Activated naive CD4-positive, alpha-beta T cell treated with anti-CD3 and anti-CD28 coated beads for 36 hours (primary cell): ENCODE measurements around the gene EFCAB9. TPM values are rescaled to one million over a fixed set of nuclear protein-coding genes. Genes with fewer than 3 reads are reported as not detected.
A peak's percentile ranks its signal among the peaks of the same experiment; 100 is the strongest.

Source experiments
- CTCF ChIA-PET: fragments of 350-600 bp; sonication (Branson Sonifier 250); formaldehyde crosslinking; loops from one replicate; lab custom pipeline; 2021; ENCODE audit warnings: antibody characterized with exemption; lab: Charles Lee
- DNase-seq: peaks from one replicate; pipeline ENCODE4 v3.0.0-alpha.2; 2020
- H3K27ac Mint-ChIP-seq: one replicate; pipeline ENCODE4 v1.8.0; 2021; ENCODE audit warnings: mild to moderate bottlenecking, mixed read lengths
- H3K27me3 Mint-ChIP-seq: one replicate; pipeline ENCODE4 v1.8.0; 2021; ENCODE audit warnings: low read depth, mixed read lengths
- H3K36me3 Mint-ChIP-seq: one replicate; pipeline ENCODE4 v1.8.0; 2021; ENCODE audit warnings: low read depth, mixed read lengths
- H3K4me1 Mint-ChIP-seq: one replicate; pipeline ENCODE4 v1.8.0; 2021; ENCODE audit warnings: low read depth, mixed read lengths
- H3K4me3 Mint-ChIP-seq: one replicate; pipeline ENCODE4 v1.8.0; 2021; ENCODE audit warnings: mild to moderate bottlenecking, moderate library complexity, mixed read lengths
- H3K9me3 Mint-ChIP-seq: one replicate; pipeline ENCODE4 v1.8.0; 2021; ENCODE audit warnings: mixed read lengths
- intact Hi-C: fragments of 100-400 bp; cut with micrococcal nuclease; formaldehyde crosslinking; loops from one replicate; pipeline ENCODE4 v1.15.1; 2023
- total RNA-seq, 2 experiments: library from RNA; stranded (reverse); gene quantifications; one replicate each; pipeline ENCODE4 v1.2.3, GENCODE V29; 2021

The EFCAB9 gene
- total RNA-seq, 2 experiments from 2014 or later = not detected

DNA sequence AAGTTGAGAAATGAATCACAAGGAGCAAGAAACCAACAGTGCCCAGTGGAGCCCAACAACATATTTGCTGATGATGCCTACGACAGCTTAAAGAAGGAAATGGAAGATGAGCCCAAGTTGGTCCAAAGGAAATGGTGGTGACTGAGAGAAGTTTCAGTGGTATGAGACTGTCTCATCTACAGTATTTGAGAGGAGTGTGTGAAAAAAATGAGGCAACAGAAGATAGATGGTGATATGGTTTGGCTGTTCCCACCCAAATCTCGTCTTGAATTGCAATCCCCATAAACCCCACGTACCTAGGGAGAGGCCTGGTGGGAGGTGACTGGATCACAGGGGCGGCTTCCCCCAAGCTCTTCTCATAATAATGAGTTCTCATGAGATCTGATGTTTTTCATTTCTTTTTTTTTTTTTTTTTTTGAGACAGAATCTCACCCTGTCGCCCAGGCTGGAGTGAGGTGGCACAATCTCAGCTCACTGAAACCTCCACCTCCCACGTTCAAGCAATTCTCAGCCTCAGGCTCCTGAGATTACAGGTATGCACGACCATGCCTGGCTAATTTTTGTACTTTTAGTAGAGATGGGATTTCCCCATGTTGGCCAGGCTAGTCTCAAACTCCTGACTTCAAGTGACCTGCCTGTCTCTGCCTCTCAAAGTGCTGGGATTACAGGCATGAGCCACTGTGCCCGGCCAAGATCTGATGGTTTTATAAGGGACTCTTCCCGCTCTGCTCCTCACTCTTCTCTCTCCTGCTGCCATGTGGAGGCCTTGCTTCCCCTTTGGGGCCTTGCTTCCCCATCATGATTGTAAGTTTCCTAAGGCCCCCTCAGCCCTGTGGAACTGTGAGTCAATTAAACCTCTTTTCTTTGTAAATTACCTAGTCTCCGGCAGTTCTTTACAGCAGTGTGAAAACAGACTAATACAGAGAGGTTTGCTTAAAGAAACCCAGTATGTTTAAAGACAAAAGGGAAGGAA is 30.2 kb downstream of the EFCAB9 start:
- Mint-ChIP-seq H3K4me1 (peaks cover 30% of the 10 kb centered on the region), H3K27me3 (no peaks in the 10 kb centered on the region), H3K36me3 (peaks cover 22% of the 10 kb centered on the region), H3K9me3 (peaks cover 3% of the 10 kb centered on the region), H3K27ac (peak overlapping the region; percentile 37), H3K4me3 (peak overlapping the region; percentile 11)
- CTCF ChIA-PET = interaction anchor here (0.6 to 1.4 kb wide), 5 partner anchors 11 to 69 kb away, joined by 3 read pairs; partner anchors contain the start of gene UBTD2
- intact Hi-C loops = loop anchor here (1.0 to 10.0 kb wide), 7 partner anchors 15 to 1649 kb away; partner anchors contain the start of gene STK10
- peak; percentile 70 for DNase-seq

DNA sequence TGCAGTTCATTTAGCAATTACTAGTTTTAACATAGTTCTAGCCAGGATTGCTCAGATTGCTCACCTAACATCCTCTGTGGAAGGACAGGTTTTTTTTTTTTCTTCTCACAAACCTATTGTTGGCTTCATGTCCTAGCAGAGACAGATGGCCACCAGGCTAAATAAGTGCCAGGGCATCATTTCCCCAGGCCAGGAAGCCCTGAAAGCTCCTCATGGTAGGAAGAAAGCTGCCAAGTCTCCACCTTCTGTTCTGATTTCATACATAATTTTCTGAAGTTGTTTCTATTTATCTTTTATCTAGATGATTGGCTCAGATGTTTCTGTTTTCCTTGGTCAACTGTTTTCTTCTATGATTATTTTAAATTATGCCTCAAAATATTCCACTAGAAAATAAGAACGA is 31.0 kb downstream of the EFCAB9 start:
- CTCF ChIA-PET = interaction anchor here (0.6 kb wide), 1 partner anchor 315 kb away, joined by 3 read pairs; no protein-coding TSS in a partner anchor
- H3K36me3 Mint-ChIP-seq = peaks cover 14% of the 10 kb centered on the region
- H3K27me3 Mint-ChIP-seq = no peaks in the 10 kb centered on the region
- DNase-seq = no peak
- no peak overlapping the region for H3K27ac Mint-ChIP-seq
- H3K4me1 Mint-ChIP-seq = peaks cover 36% of the 10 kb centered on the region
- no peaks in the 10 kb centered on the region for H3K9me3 Mint-ChIP-seq
- intact Hi-C loops = loop anchor here (1.0 to 10.0 kb wide), 7 partner anchors 14 to 1650 kb away; partner anchors contain the start of gene STK10
- no peak overlapping the region for H3K4me3 Mint-ChIP-seq

- peaks cover 27% of the 10 kb centered on the region for H3K4me1 Mint-ChIP-seq
- no peak overlapping the region for H3K27ac Mint-ChIP-seq
- intact Hi-C loops = loop anchor here (1.0 to 10.0 kb wide), 2 partner anchors 45 to 1655 kb away; no protein-coding TSS in a partner anchor
- no peak for DNase-seq
- H3K4me3 Mint-ChIP-seq = no peak overlapping the region
- CTCF ChIA-PET = interaction anchor here (0.6 to 1.6 kb wide), 7 partner anchors 10 to 64 kb away, joined by 3 to 7 read pairs (median 3); partner anchors contain the start of gene STK10
- H3K9me3 Mint-ChIP-seq = no peaks in the 10 kb centered on the region
- peaks cover 15% of the 10 kb centered on the region for H3K36me3 Mint-ChIP-seq
- no peaks in the 10 kb centered on the region for H3K27me3 Mint-ChIP-seq
Measured at GRCh38 chr5:172229904-172230303, 35.9 kb downstream of the EFCAB9 start.

DNA sequence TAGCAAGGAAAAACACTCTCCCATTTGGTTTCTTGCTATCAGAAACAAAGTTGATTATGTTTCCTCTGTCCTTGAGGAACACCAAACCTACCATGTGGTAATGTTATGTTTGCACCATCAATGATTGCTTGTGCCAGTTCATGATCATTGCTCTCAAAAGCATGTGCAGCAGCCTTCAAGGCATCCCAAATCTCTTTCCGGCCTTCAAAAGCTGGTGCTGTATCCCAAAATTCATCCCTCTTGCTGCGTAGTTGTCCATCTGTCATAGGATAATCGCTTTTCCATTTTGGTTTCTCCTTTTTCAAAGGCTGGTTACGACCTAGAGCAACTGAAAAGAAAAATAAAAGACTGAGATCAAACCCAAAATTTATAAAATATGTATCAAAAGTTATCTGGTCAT is 40.1 kb downstream of the EFCAB9 start:
- Mint-ChIP-seq H3K27me3 (no peaks in the 10 kb centered on the region), H3K27ac (no peak overlapping the region), H3K36me3 (peaks cover 11% of the 10 kb centered on the region), H3K4me3 (no peak overlapping the region), H3K9me3 (no peaks in the 10 kb centered on the region), H3K4me1 (peaks cover 46% of the 10 kb centered on the region)
- CTCF ChIA-PET = interaction anchor here (0.6 kb wide), 2 partner anchors 46 to 273 kb away, joined by 3 read pairs; no protein-coding TSS in a partner anchor
- intact Hi-C loops = no loop called here
- DNase-seq = no peak

DNA sequence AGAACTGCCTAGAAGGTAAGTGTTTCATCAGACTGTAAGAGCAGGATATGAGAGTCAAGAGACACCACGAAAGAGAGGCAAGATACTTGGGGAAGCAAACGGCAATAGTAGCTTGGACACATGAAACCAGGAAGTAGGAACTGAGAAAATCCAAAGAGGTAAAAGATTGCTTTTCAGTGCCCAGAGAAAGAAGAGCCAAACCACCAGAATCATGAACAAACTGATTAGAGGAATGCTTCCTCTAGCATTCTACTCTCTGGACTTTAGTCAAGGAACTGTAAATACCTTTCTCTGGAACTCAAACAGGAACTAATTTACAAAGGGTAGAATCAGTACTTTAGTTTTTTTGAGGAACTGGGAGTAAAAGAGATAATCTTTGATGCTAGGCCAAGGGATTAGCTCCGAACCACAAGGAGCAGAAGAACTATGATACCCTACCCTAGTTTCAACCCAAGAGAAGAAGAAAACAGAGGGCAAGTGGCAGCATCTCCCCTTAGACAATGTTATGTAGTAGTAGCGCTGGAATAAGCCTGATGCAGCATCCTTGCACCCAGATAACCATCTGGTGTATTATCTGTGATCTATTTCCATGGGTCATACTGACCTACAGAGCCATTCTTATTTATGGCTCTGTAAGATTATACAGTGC is 41.3 kb downstream of the EFCAB9 start:
- Mint-ChIP-seq H3K4me3 (no peak overlapping the region), H3K9me3 (no peaks in the 10 kb centered on the region), H3K36me3 (peaks cover 11% of the 10 kb centered on the region), H3K27me3 (no peaks in the 10 kb centered on the region), H3K27ac (no peak overlapping the region), H3K4me1 (peaks cover 38% of the 10 kb centered on the region)
- DNase-seq = no peak
- intact Hi-C loops = no loop called here
- CTCF ChIA-PET = interaction anchor here (1.2 kb wide), 2 partner anchors 12 to 24 kb away, joined by 3 read pairs; no protein-coding TSS in a partner anchor

DNA sequence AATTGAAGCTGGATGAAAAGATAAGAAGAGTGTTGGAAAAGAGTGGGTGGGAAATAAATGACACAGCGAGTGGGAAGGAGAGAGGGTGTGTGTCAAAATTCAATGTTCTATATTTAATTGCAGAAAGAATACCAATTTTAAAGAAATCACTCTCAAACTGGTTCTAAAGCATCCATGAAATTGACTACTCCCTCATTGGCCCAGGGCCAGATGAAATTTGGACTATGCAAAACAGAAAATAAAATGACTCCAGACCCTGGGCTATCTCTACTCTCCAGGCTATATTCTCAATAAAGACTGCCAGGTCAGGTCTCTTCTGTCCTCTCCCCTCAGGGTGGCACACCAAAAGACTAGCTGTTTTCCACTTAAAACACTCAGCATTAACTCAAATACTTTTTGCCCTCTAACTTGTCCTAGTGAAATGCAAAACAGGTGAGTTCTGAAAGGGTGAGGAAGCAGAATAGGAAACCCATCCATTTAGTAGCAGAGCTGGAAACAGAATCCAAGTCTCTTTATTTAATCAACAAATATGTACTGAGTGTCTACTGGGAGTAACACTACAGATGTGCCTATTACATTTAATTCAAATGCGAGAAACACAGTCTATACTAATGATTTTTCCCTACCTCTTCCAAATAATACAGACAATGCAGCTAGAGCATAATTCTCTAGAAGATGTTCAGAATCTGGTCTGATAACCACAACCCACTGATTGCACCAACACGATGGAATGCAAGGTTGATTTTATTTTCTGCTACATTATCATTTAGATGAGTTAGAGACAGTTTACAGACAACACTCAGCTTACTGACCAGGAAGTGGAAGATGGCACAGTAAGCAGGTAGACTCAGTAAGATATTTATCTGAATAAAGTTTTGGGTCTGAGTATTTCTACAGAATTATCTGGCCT is 42.1 kb downstream of the EFCAB9 start:
- intact Hi-C loops = no loop called here
- Mint-ChIP-seq H3K4me3 (no peak overlapping the region), H3K27ac (no peak overlapping the region), H3K9me3 (no peaks in the 10 kb centered on the region), H3K36me3 (peaks cover 8% of the 10 kb centered on the region), H3K27me3 (no peaks in the 10 kb centered on the region), H3K4me1 (peaks cover 34% of the 10 kb centered on the region)
- DNase-seq = no peak
- CTCF ChIA-PET = no interaction called here

GRCh38 chr5:172238334-172238733 is 44.4 kb downstream of the EFCAB9 start:
- Mint-ChIP-seq H3K27ac (no peak overlapping the region), H3K4me3 (no peak overlapping the region), H3K27me3 (no peaks in the 10 kb centered on the region), H3K9me3 (no peaks in the 10 kb centered on the region), H3K4me1 (peaks cover 37% of the 10 kb centered on the region), H3K36me3 (peaks cover 4% of the 10 kb centered on the region)
- DNase-seq = no peak
- CTCF ChIA-PET = no interaction called here
- intact Hi-C loops = loop anchor here (2.0 kb wide), 1 partner anchor 14 kb away; no protein-coding TSS in a partner anchor

- peak; percentile 55 for DNase-seq
- Mint-ChIP-seq H3K4me1 (peaks cover 10% of the 10 kb centered on the region), H3K36me3 (peaks cover 3% of the 10 kb centered on the region), H3K9me3 (no peaks in the 10 kb centered on the region), H3K27ac (no peak overlapping the region), H3K27me3 (no peaks in the 10 kb centered on the region), H3K4me3 (no peak overlapping the region)
- intact Hi-C loops = no loop called here
- CTCF ChIA-PET = interaction anchor here (0.6 to 0.9 kb wide), 2 partner anchors 13 to 54 kb away, joined by 3 read pairs; no protein-coding TSS in a partner anchor
Measured at GRCh38 chr5:172243302-172243701, 49.3 kb downstream of the EFCAB9 start.

DNA sequence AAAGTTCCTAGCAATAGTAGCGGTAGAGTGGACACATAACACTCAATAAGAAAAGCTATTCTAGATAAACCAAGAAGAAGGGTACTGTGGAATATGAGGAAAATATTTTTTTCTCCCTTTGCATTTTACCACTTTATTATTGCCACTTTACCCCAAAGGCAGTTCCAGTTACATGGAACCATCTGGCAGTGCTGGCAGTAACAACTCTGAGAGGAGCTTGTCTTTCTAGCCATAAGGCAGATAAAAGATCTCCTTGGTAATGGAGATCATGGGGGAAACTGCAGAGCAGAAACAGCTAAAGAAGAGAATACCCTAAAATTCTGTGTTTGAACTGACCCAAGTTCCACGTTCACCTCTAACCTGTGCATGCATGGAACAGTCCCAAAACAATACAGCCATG is 51.1 kb downstream of the EFCAB9 start:
- Mint-ChIP-seq H3K27ac (no peak overlapping the region), H3K9me3 (no peaks in the 10 kb centered on the region), H3K4me3 (no peak overlapping the region), H3K27me3 (no peaks in the 10 kb centered on the region), H3K4me1 (peaks cover 3% of the 10 kb centered on the region), H3K36me3 (peaks cover 11% of the 10 kb centered on the region)
- DNase-seq = no peak
- CTCF ChIA-PET = interaction anchor here (0.6 to 0.8 kb wide), 2 partner anchors 49 to 316 kb away, joined by 3 to 5 read pairs; no protein-coding TSS in a partner anchor
- intact Hi-C loops = no loop called here

DNA sequence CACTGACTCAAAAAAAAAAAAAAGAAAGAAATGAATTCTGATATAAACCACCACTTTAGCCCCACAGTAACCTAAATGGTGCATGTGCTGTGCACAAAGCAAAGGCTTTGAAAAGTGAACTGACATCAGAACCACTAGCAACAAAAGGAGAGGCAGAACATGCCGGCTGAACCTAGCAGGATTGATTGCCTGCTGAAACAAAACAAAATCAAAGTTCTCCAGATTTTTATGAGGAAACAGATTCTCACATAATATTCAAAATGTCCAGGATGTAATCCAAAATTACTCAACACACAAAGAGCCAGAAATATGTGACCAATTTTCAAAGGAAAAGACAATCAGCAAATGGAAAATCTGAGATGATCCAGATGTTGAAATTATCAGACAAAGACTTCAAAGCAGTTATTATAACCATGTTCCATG is 51.7 kb downstream of the EFCAB9 start:
- H3K27ac Mint-ChIP-seq = no peak overlapping the region
- CTCF ChIA-PET = interaction anchor here (0.8 kb wide), 1 partner anchor 48 kb away, joined by 3 read pairs; no protein-coding TSS in a partner anchor
- peaks cover 3% of the 10 kb centered on the region for H3K4me1 Mint-ChIP-seq
- H3K27me3 Mint-ChIP-seq = no peaks in the 10 kb centered on the region
- intact Hi-C loops = no loop called here
- no peak for DNase-seq
- H3K9me3 Mint-ChIP-seq = peaks cover 3% of the 10 kb centered on the region
- H3K4me3 Mint-ChIP-seq = no peak overlapping the region
- peaks cover 14% of the 10 kb centered on the region for H3K36me3 Mint-ChIP-seq

DNA sequence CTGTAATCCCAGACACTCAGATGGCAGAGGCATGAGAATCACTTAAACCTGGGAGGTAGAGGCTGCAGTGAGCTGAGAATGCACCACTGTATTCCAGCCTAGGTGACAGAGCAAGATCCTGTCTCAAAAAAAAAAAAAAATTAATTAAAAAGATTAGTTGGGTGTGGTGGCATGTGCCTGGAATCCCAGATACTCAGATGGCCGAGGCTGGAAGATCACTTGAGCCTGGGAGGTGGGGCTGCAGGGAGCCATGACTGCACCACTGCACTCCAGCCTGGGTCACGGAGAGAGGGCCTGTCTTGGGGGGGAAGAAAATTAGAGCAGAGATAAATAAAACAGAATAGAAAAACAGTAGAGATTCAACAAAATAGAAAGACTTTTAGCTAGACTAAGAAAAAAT is 54.7 kb downstream of the EFCAB9 start:
- H3K4me1 Mint-ChIP-seq = no peaks in the 10 kb centered on the region
- peaks cover 22% of the 10 kb centered on the region for H3K9me3 Mint-ChIP-seq
- no peak overlapping the region for H3K4me3 Mint-ChIP-seq
- DNase-seq = no peak
- intact Hi-C loops = no loop called here
- peaks cover 14% of the 10 kb centered on the region for H3K36me3 Mint-ChIP-seq
- H3K27me3 Mint-ChIP-seq = no peaks in the 10 kb centered on the region
- H3K27ac Mint-ChIP-seq = no peak overlapping the region
- CTCF ChIA-PET = no interaction called here
